ENCODE measurements around the gene PLEKHG2.
A peak's percentile ranks its signal among the peaks of the same experiment; 100 is the strongest.

The PLEKHG2 gene

GRCh38 chr19:39433480-39434079, 21.1 kb downstream of the PLEKHG2 start:
- H3K4me1 ChIP-seq (ENCODE audit: control insufficient read depth, low read depth, low read length), result peaks cover 4% of the 10 kb centered on the region
- no peak overlapping the region for H3K9ac ChIP-seq (ENCODE audit: low read length)
- H3K27me3 ChIP-seq (ENCODE audit: control insufficient read depth, insufficient read depth, low read length), result no peaks in the 10 kb centered on the region
- no peak overlapping the region for H3K4me3 ChIP-seq (ENCODE audit: low read length)
- peaks cover 26% of the 10 kb centered on the region for H3K36me3 ChIP-seq (ENCODE audit: control insufficient read depth, low read depth, low read length)
- no peak overlapping the region for H3K27ac ChIP-seq (ENCODE audit: low read length)
- no peaks in the 10 kb centered on the region for H3K9me3 ChIP-seq (ENCODE audit: control insufficient read depth, low read depth, low read length)

- Histone ChIP-seq H3K27me3 (ENCODE audit: control insufficient read depth, insufficient read depth, low read length) (no peaks in the 10 kb centered on the region), H3K4me1 (ENCODE audit: control insufficient read depth, low read depth, low read length) (no peaks in the 10 kb centered on the region), H3K36me3 (ENCODE audit: control insufficient read depth, low read depth, low read length) (peaks cover 26% of the 10 kb centered on the region), H3K27ac (ENCODE audit: low read length) (peak overlapping the region; percentile 64), H3K9ac (ENCODE audit: low read length) (peak overlapping the region; percentile 97), H3K9me3 (ENCODE audit: control insufficient read depth, low read depth, low read length) (no peaks in the 10 kb centered on the region), H3K4me3 (ENCODE audit: low read length) (peak overlapping the region; percentile 98)
Observed at GRCh38 chr19:39434123-39435076, 21.9 kb downstream of the PLEKHG2 start.

- Histone ChIP-seq H3K4me1 (ENCODE audit: control insufficient read depth, low read depth, low read length) (no peaks in the 10 kb centered on the region), H3K4me3 (ENCODE audit: low read length) (peak within 1 kb of the TSS; percentile 98), H3K9ac (ENCODE audit: low read length) (peak within 1 kb of the TSS; percentile 97), H3K9me3 (ENCODE audit: control insufficient read depth, low read depth, low read length) (no peaks in the 10 kb centered on the region), H3K27ac (ENCODE audit: low read length) (peak within 1 kb of the TSS; percentile 83), H3K36me3 (ENCODE audit: control insufficient read depth, low read depth, low read length) (peaks cover 26% of the 10 kb centered on the region), H3K27me3 (ENCODE audit: control insufficient read depth, insufficient read depth, low read length) (no peaks in the 10 kb centered on the region)
Observed at GRCh38 chr19:39435499-39436349, 23.3 kb downstream of the PLEKHG2 start, which contains the start of gene RPS16. Gene RPS16 (minus strand): TSS chr19:39435949. CDS start chr19:39435895, 54 bp downstream.

GRCh38 chr19:39436350-39436716, 23.9 kb downstream of the PLEKHG2 start:
- H3K9ac ChIP-seq (ENCODE audit: low read length), result peak overlapping the region; percentile 91
- H3K27ac ChIP-seq (ENCODE audit: low read length), result peak overlapping the region; percentile 83
- no peaks in the 10 kb centered on the region for H3K4me1 ChIP-seq (ENCODE audit: control insufficient read depth, low read depth, low read length)
- peak overlapping the region; percentile 98 for H3K4me3 ChIP-seq (ENCODE audit: low read length)
- H3K9me3 ChIP-seq (ENCODE audit: control insufficient read depth, low read depth, low read length), result no peaks in the 10 kb centered on the region
- peaks cover 26% of the 10 kb centered on the region for H3K36me3 ChIP-seq (ENCODE audit: control insufficient read depth, low read depth, low read length)
- H3K27me3 ChIP-seq (ENCODE audit: control insufficient read depth, insufficient read depth, low read length), result no peaks in the 10 kb centered on the region

- Histone ChIP-seq H3K27ac (ENCODE audit: low read length) (no peak overlapping the region), H3K4me1 (ENCODE audit: control insufficient read depth, low read depth, low read length) (no peaks in the 10 kb centered on the region)
Observed at GRCh38 chr19:39438270-39438934, 25.9 kb downstream of the PLEKHG2 start.

GRCh38 chr19:39444598-39445195, 32.2 kb downstream of the PLEKHG2 start:
- no peaks in the 10 kb centered on the region for H3K36me3 ChIP-seq (ENCODE audit: control insufficient read depth, low read depth, low read length)
- peaks cover 4% of the 10 kb centered on the region for H3K4me1 ChIP-seq (ENCODE audit: control insufficient read depth, low read depth, low read length)
- peak overlapping the region; percentile 90 for H3K9ac ChIP-seq (ENCODE audit: low read length)
- H3K27me3 ChIP-seq (ENCODE audit: control insufficient read depth, insufficient read depth, low read length), result no peaks in the 10 kb centered on the region
- H3K9me3 ChIP-seq (ENCODE audit: control insufficient read depth, low read depth, low read length), result no peaks in the 10 kb centered on the region
- H3K4me3 ChIP-seq (ENCODE audit: low read length), result peak overlapping the region; percentile 89
- H3K27ac ChIP-seq (ENCODE audit: low read length), result peak overlapping the region; percentile 77

More at GRCh38 chr19:39438270-39438934, 25.9 kb downstream of the PLEKHG2 start:
- Histone ChIP-seq H3K9ac (ENCODE audit: low read length) (no peak overlapping the region), H3K27me3 (ENCODE audit: control insufficient read depth, insufficient read depth, low read length) (no peaks in the 10 kb centered on the region), H3K36me3 (ENCODE audit: control insufficient read depth, low read depth, low read length) (peaks cover 14% of the 10 kb centered on the region), H3K4me3 (ENCODE audit: low read length) (no peak overlapping the region), H3K9me3 (ENCODE audit: control insufficient read depth, low read depth, low read length) (no peaks in the 10 kb centered on the region)

- peaks cover 4% of the 10 kb centered on the region for H3K4me1 ChIP-seq (ENCODE audit: control insufficient read depth, low read depth, low read length)
- H3K36me3 ChIP-seq (ENCODE audit: control insufficient read depth, low read depth, low read length), result no peaks in the 10 kb centered on the region
- no peaks in the 10 kb centered on the region for H3K27me3 ChIP-seq (ENCODE audit: control insufficient read depth, insufficient read depth, low read length)
- peak within 1 kb of the TSS; percentile 89 for H3K4me3 ChIP-seq (ENCODE audit: low read length)
- H3K27ac ChIP-seq (ENCODE audit: low read length), result peak within 1 kb of the TSS; percentile 77
- H3K9me3 ChIP-seq (ENCODE audit: control insufficient read depth, low read depth, low read length), result no peaks in the 10 kb centered on the region
- peak within 1 kb of the TSS; percentile 90 for H3K9ac ChIP-seq (ENCODE audit: low read length)
Observed at GRCh38 chr19:39445196-39446111, 33.0 kb downstream of the PLEKHG2 start, which contains the start of gene SUPT5H. Gene SUPT5H (plus strand): TSS chr19:39445582. CDS start chr19:39445891, 309 bp downstream.

- H3K36me3 ChIP-seq (ENCODE audit: control insufficient read depth, low read depth, low read length), result no peaks in the 10 kb centered on the region
- peak overlapping the region; percentile 89 for H3K4me3 ChIP-seq (ENCODE audit: low read length)
- peak overlapping the region; percentile 90 for H3K9ac ChIP-seq (ENCODE audit: low read length)
- no peak overlapping the region for H3K27ac ChIP-seq (ENCODE audit: low read length)
- H3K27me3 ChIP-seq (ENCODE audit: control insufficient read depth, insufficient read depth, low read length), result no peaks in the 10 kb centered on the region
- H3K9me3 ChIP-seq (ENCODE audit: control insufficient read depth, low read depth, low read length), result no peaks in the 10 kb centered on the region
- peaks cover 4% of the 10 kb centered on the region for H3K4me1 ChIP-seq (ENCODE audit: control insufficient read depth, low read depth, low read length)
Observed at GRCh38 chr19:39446365-39447084, 34.1 kb downstream of the PLEKHG2 start.

GRCh38 chr19:39448271-39448670, 35.8 kb downstream of the PLEKHG2 start:
- Histone ChIP-seq H3K4me1 (ENCODE audit: control insufficient read depth, low read depth, low read length) (peaks cover 4% of the 10 kb centered on the region), H3K9me3 (ENCODE audit: control insufficient read depth, low read depth, low read length) (no peaks in the 10 kb centered on the region), H3K27me3 (ENCODE audit: control insufficient read depth, insufficient read depth, low read length) (no peaks in the 10 kb centered on the region), H3K9ac (ENCODE audit: low read length) (no peak overlapping the region), H3K4me3 (ENCODE audit: low read length) (no peak overlapping the region), H3K36me3 (ENCODE audit: control insufficient read depth, low read depth, low read length) (peaks cover 4% of the 10 kb centered on the region), H3K27ac (ENCODE audit: low read length) (no peak overlapping the region)
